ENCODE data around the gene FHAD1.

Gene FHAD1

GRCh38 chr1:15210651-15211375 lies 36.2 kb upstream of the FHAD1 start:
- no peak overlapping the region for H3K4me3 ChIP-seq (ENCODE audit: low read depth, low read length)
- H3K27me3 ChIP-seq (ENCODE audit: control insufficient read depth, insufficient read depth, low read length) = no peaks in the 10 kb centered on the region
- H3K4me1 ChIP-seq (ENCODE audit: control insufficient read depth, insufficient read depth, low read length) = peaks cover 21% of the 10 kb centered on the region
- H3K9ac ChIP-seq (ENCODE audit: low read depth, low read length) = no peak overlapping the region
- peaks cover 4% of the 10 kb centered on the region for H3K36me3 ChIP-seq (ENCODE audit: control insufficient read depth, insufficient read depth, low read length)
- H3K9me3 ChIP-seq (ENCODE audit: control insufficient read depth, insufficient read depth, low read length) = no peaks in the 10 kb centered on the region

- H3K36me3 ChIP-seq (ENCODE audit: control insufficient read depth, insufficient read depth, low read length) = peaks cover 4% of the 10 kb centered on the region
- no peaks in the 10 kb centered on the region for H3K27me3 ChIP-seq (ENCODE audit: control insufficient read depth, insufficient read depth, low read length)
- H3K4me1 ChIP-seq (ENCODE audit: control insufficient read depth, insufficient read depth, low read length) = peaks cover 15% of the 10 kb centered on the region
- no peak overlapping the region for H3K4me3 ChIP-seq (ENCODE audit: low read depth, low read length)
- H3K9me3 ChIP-seq (ENCODE audit: control insufficient read depth, insufficient read depth, low read length) = no peaks in the 10 kb centered on the region
- H3K9ac ChIP-seq (ENCODE audit: low read depth, low read length) = no peak overlapping the region
Measured at GRCh38 chr1:15211424-15211823, 35.6 kb upstream of the FHAD1 start.

- no peak overlapping the region for H3K4me3 ChIP-seq (ENCODE audit: low read depth, low read length)
- H3K27me3 ChIP-seq (ENCODE audit: control insufficient read depth, insufficient read depth, low read length) = no peaks in the 10 kb centered on the region
- H3K9ac ChIP-seq (ENCODE audit: low read depth, low read length) = no peak overlapping the region
- peaks cover 6% of the 10 kb centered on the region for H3K4me1 ChIP-seq (ENCODE audit: control insufficient read depth, insufficient read depth, low read length)
- H3K9me3 ChIP-seq (ENCODE audit: control insufficient read depth, insufficient read depth, low read length) = no peaks in the 10 kb centered on the region
- peaks cover 4% of the 10 kb centered on the region for H3K36me3 ChIP-seq (ENCODE audit: control insufficient read depth, insufficient read depth, low read length)
Measured at GRCh38 chr1:15212216-15212953, 34.6 kb upstream of the FHAD1 start.

DNA sequence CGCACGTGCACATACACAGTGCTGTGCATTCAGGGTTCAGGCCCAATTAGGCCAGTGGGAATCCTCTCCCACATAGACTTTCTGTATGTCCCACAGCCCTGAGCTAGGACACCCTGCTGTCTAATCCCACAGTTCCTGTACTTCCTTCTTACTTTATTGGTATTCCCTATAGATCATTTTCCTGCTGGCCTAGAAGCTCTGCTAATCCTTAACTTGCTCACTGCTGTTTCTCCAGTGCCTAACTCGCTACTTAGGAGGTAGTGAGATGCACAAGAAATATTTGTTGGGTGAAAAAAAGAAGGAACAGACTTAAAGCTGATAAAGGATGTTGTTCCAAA lies 34.1 kb upstream of the FHAD1 start:
- H3K9ac ChIP-seq (ENCODE audit: low read depth, low read length) = no peak overlapping the region
- H3K4me3 ChIP-seq (ENCODE audit: low read depth, low read length) = no peak overlapping the region
- no peaks in the 10 kb centered on the region for H3K27me3 ChIP-seq (ENCODE audit: control insufficient read depth, insufficient read depth, low read length)
- peaks cover 4% of the 10 kb centered on the region for H3K36me3 ChIP-seq (ENCODE audit: control insufficient read depth, insufficient read depth, low read length)
- no peaks in the 10 kb centered on the region for H3K9me3 ChIP-seq (ENCODE audit: control insufficient read depth, insufficient read depth, low read length)
- H3K4me1 ChIP-seq (ENCODE audit: control insufficient read depth, insufficient read depth, low read length) = peaks cover 3% of the 10 kb centered on the region

DNA sequence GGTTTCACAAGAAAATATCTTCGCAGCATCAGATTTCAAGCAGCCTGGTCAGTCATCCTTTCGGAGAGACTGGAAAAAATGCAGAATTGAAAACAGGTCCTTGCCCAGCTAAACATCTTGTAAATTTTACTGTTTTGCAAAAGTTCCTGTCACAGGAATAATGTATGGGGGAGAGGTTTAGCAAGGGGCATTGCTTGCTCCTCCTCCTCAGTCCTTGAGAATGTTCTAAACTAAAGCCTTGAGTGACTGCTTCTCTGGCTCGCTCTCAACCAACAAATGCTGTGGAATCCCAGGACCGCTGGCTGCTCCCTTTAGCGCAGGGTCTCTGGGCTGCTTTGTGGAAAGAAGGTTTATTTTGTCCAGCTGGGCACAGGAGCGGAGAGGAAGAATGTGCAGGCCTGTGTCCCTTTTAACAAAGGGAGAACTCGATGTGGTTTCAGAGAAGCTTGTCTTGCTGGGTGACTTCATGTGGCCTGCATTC lies 33.6 kb upstream of the FHAD1 start:
- Histone ChIP-seq H3K4me1 (ENCODE audit: control insufficient read depth, insufficient read depth, low read length) (no peaks in the 10 kb centered on the region), H3K9ac (ENCODE audit: low read depth, low read length) (no peak overlapping the region), H3K36me3 (ENCODE audit: control insufficient read depth, insufficient read depth, low read length) (peaks cover 4% of the 10 kb centered on the region), H3K27me3 (ENCODE audit: control insufficient read depth, insufficient read depth, low read length) (no peaks in the 10 kb centered on the region), H3K9me3 (ENCODE audit: control insufficient read depth, insufficient read depth, low read length) (no peaks in the 10 kb centered on the region), H3K4me3 (ENCODE audit: low read depth, low read length) (no peak overlapping the region)

DNA sequence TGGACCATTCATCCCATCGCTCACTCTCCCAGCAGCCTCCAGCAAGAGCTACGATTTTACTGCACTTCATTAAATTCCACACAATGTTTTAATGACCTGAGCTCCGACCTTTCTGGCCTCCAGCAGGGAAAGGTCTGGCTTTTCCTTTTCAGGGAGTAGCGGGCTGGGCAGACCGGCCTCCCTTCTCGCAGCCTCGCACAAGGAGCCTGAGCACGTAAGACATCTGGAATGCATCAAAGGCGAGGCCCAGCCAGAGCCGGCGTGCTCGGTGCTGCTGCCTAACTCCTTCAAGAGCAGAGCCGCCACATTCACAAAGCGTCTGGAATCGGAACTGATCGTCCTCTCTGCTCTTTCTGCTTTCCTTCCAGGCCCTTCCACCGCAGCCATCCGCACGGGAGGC lies 32.5 kb upstream of the FHAD1 start:
- H3K27me3 ChIP-seq (ENCODE audit: control insufficient read depth, insufficient read depth, low read length) = no peaks in the 10 kb centered on the region
- peaks cover 6% of the 10 kb centered on the region for H3K9me3 ChIP-seq (ENCODE audit: control insufficient read depth, insufficient read depth, low read length)
- no peak overlapping the region for H3K4me3 ChIP-seq (ENCODE audit: low read depth, low read length)
- peaks cover 4% of the 10 kb centered on the region for H3K36me3 ChIP-seq (ENCODE audit: control insufficient read depth, insufficient read depth, low read length)
- H3K4me1 ChIP-seq (ENCODE audit: control insufficient read depth, insufficient read depth, low read length) = no peaks in the 10 kb centered on the region
- H3K9ac ChIP-seq (ENCODE audit: low read depth, low read length) = no peak overlapping the region

DNA sequence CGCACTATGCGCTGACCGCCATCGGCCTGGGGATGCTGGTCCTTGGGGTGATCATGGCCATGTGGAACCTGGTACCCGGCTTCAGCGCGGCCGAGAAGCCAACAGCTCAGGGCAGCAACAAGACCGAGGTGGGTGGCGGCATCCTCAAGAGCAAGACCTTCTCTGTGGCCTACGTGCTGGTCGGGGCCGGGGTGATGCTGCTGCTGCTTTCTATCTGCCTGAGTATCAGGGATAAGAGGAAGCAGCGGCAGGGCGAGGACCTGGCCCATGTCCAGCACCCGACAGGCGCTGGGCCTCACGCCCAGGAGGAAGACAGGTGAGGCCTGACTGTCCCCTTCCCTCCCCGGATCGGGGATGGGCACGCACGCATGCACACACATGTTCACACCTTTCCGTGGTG lies 31.9 kb upstream of the FHAD1 start:
- Histone ChIP-seq H3K9ac (ENCODE audit: low read depth, low read length) (no peak overlapping the region), H3K27me3 (ENCODE audit: control insufficient read depth, insufficient read depth, low read length) (no peaks in the 10 kb centered on the region), H3K9me3 (ENCODE audit: control insufficient read depth, insufficient read depth, low read length) (peaks cover 6% of the 10 kb centered on the region), H3K4me3 (ENCODE audit: low read depth, low read length) (no peak overlapping the region), H3K4me1 (ENCODE audit: control insufficient read depth, insufficient read depth, low read length) (no peaks in the 10 kb centered on the region), H3K36me3 (ENCODE audit: control insufficient read depth, insufficient read depth, low read length) (peaks cover 4% of the 10 kb centered on the region)

DNA sequence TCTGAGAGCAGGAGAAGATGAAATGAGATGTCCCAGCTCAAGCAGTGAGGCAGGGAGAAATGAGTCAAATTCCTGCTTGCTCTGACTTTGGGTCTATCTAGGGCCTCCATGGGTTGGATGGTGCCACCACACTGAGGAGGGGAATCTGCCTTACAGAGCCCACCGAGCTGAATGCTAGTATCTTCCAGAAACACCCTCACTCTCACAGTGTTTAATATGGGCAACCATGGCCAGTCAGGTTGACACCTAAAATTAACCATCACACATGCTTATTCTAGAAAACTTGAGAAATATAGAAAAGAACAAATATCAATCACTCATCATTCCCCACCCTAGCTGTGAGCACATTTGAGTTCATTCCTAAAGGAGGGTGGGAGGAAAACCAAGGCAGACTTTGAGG lies 29.4 kb upstream of the FHAD1 start:
- Histone ChIP-seq H3K9me3 (ENCODE audit: control insufficient read depth, insufficient read depth, low read length) (peaks cover 6% of the 10 kb centered on the region), H3K27me3 (ENCODE audit: control insufficient read depth, insufficient read depth, low read length) (no peaks in the 10 kb centered on the region), H3K9ac (ENCODE audit: low read depth, low read length) (no peak overlapping the region), H3K36me3 (ENCODE audit: control insufficient read depth, insufficient read depth, low read length) (peaks cover 4% of the 10 kb centered on the region), H3K4me3 (ENCODE audit: low read depth, low read length) (no peak overlapping the region), H3K4me1 (ENCODE audit: control insufficient read depth, insufficient read depth, low read length) (no peaks in the 10 kb centered on the region)

- Histone ChIP-seq H3K4me3 (ENCODE audit: low read depth, low read length) (no peak overlapping the region), H3K36me3 (ENCODE audit: control insufficient read depth, insufficient read depth, low read length) (peaks cover 4% of the 10 kb centered on the region), H3K4me1 (ENCODE audit: control insufficient read depth, insufficient read depth, low read length) (no peaks in the 10 kb centered on the region), H3K27me3 (ENCODE audit: control insufficient read depth, insufficient read depth, low read length) (no peaks in the 10 kb centered on the region), H3K9ac (ENCODE audit: low read depth, low read length) (no peak overlapping the region), H3K9me3 (ENCODE audit: control insufficient read depth, insufficient read depth, low read length) (peaks cover 6% of the 10 kb centered on the region)
Measured at GRCh38 chr1:15218287-15219279, 28.4 kb upstream of the FHAD1 start.

DNA sequence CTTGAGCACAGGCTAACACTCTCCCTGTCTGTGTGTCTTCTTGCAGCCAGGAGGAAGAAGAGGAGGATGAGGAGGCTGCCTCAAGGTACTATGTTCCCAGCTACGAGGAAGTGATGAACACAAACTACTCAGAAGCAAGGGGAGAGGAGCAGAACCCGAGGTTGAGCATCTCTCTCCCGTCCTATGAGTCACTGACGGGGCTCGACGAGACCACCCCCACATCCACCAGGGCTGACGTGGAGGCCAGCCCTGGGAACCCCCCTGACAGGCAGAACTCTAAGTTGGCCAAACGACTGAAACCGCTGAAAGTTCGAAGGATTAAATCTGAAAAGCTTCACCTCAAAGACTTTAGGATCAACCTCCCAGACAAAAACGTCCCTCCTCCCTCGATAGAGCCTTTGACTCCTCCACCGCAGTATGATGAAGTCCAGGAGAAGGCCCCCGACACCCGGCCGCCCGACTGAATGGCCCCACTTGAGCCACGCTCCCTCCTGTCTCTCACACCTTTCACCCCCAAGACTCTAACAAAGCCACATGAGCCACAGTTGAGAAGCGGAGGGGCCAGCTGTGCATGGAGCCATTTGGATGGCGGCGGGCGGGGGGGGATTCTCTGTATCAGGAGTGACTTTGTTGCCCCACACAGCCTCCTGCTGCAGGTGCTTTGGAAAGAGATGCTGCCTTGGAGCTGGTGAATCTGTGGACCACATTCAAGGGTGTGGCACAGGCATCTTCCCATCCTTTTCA lies 27.6 kb upstream of the FHAD1 start:
- no peaks in the 10 kb centered on the region for H3K27me3 ChIP-seq (ENCODE audit: control insufficient read depth, insufficient read depth, low read length)
- no peak overlapping the region for H3K9ac ChIP-seq (ENCODE audit: low read depth, low read length)
- H3K36me3 ChIP-seq (ENCODE audit: control insufficient read depth, insufficient read depth, low read length) = peaks cover 4% of the 10 kb centered on the region
- H3K4me1 ChIP-seq (ENCODE audit: control insufficient read depth, insufficient read depth, low read length) = no peaks in the 10 kb centered on the region
- no peak overlapping the region for H3K4me3 ChIP-seq (ENCODE audit: low read depth, low read length)
- peaks cover 6% of the 10 kb centered on the region for H3K9me3 ChIP-seq (ENCODE audit: control insufficient read depth, insufficient read depth, low read length)

GRCh38 chr1:15220024-15220392 lies 27.0 kb upstream of the FHAD1 start:
- H3K36me3 ChIP-seq (ENCODE audit: control insufficient read depth, insufficient read depth, low read length) = peaks cover 3% of the 10 kb centered on the region
- no peak overlapping the region for H3K4me3 ChIP-seq (ENCODE audit: low read depth, low read length)
- no peak overlapping the region for H3K9ac ChIP-seq (ENCODE audit: low read depth, low read length)
- no peaks in the 10 kb centered on the region for H3K27me3 ChIP-seq (ENCODE audit: control insufficient read depth, insufficient read depth, low read length)
- no peaks in the 10 kb centered on the region for H3K4me1 ChIP-seq (ENCODE audit: control insufficient read depth, insufficient read depth, low read length)
- peaks cover 6% of the 10 kb centered on the region for H3K9me3 ChIP-seq (ENCODE audit: control insufficient read depth, insufficient read depth, low read length)
